Neural cell (in vitro differentiated cells): ENCODE results near the gene ETV6. TPM values are rescaled to one million over a fixed set of nuclear protein-coding genes. Genes with fewer than 3 reads are reported as not detected.

ENCODE experiments used
- H2AFZ ChIP-seq: fragments of 200-600, 300-800 bp; sonication (generic), shearing (Covaris generic); 2 replicates; pipeline ENCODE4 v1.6.0; 2014; ENCODE audit warnings: low read depth, mild to moderate bottlenecking, antibody characterized with exemption, low read length, moderate library complexity
- H3F3A ChIP-seq: fragments of 200-600 bp; shearing (Covaris generic); 2 replicates; pipeline ENCODE4 v1.6.1; 2016; ENCODE audit warnings: mild to moderate bottlenecking, moderate library complexity, mixed read lengths, antibody characterized with exemption, low read length; ENCODE audit not compliant: insufficient read depth, poor library complexity, severe bottlenecking
- H3K27ac ChIP-seq: fragments of 200-600, 300-800 bp; sonication (generic), shearing (Covaris generic); 2 replicates; pipeline ENCODE4 v1.5.1; 2014; ENCODE audit warnings: mild to moderate bottlenecking, low read length, moderate library complexity
- H3K27me3 ChIP-seq: fragments of 300-800, 200-600 bp; sonication (generic), shearing (Covaris generic); 2 replicates; pipeline ENCODE4 v1.6.0; 2014; ENCODE audit warnings: mild to moderate bottlenecking, low read depth, low read length, moderate library complexity; ENCODE audit not compliant: insufficient read depth
- H3K36me3 ChIP-seq: fragments of 300-800, 200-600 bp; sonication (generic), shearing (Covaris generic); 2 replicates; pipeline ENCODE4 v1.5.1; 2014; ENCODE audit warnings: mild to moderate bottlenecking, antibody characterized with exemption, low read length, moderate library complexity; ENCODE audit not compliant: insufficient read depth
- H3K4me2 ChIP-seq: fragments of 300-800, 200-600 bp; sonication (generic), shearing (Covaris generic); 2 replicates; pipeline ENCODE4 v1.6.0; 2014; ENCODE audit warnings: mild to moderate bottlenecking, low read length
- H3K4me3 ChIP-seq: fragments of 300-800, 200-600 bp; sonication (generic), shearing (Covaris generic); 2 replicates; pipeline ENCODE4 v1.5.1; 2014; ENCODE audit warnings: mild to moderate bottlenecking, low read length, moderate library complexity
- H3K79me2 ChIP-seq: fragments of 200-600 bp; shearing (Covaris generic); replicated peaks from 2 replicates; pipeline ENCODE4 v1.6.0; 2014; ENCODE audit warnings: mild to moderate bottlenecking, low read length, moderate library complexity; ENCODE audit not compliant: insufficient read depth
- H3K9ac ChIP-seq: fragments of 300-800, 200-600 bp; sonication (generic), shearing (Covaris generic); 2 replicates; pipeline ENCODE4 v1.6.1; 2016; ENCODE audit warnings: mild to moderate bottlenecking, low read length, mixed read lengths
- H3K9me2 ChIP-seq: fragments of 200-600 bp; shearing (Covaris generic); 2 replicates; pipeline ENCODE4 v1.6.1; 2016; ENCODE audit warnings: mild to moderate bottlenecking, low read length, mixed read lengths; ENCODE audit not compliant: insufficient read depth
- H3K9me3 ChIP-seq: fragments of 200-600, 300-800 bp; sonication (generic), shearing (Covaris generic); 2 replicates; pipeline ENCODE4 v1.6.1; 2016; ENCODE audit warnings: mild to moderate bottlenecking, mixed run types, low read length, moderate library complexity, mixed read lengths
- H4K20me1 ChIP-seq: fragments of 200-600 bp; shearing (Covaris generic); 2 replicates; pipeline ENCODE4 v1.6.1; 2016; ENCODE audit warnings: mild to moderate bottlenecking, mixed run types; ENCODE audit not compliant: insufficient read depth
- CTCF ChIP-seq: fragments of 450-650 bp; IDR thresholded peaks from 2 replicates; pipeline ENCODE4 v1.5.1; 2014; ENCODE audit warnings: antibody characterized with exemption, mild to moderate bottlenecking, moderate library complexity; ENCODE audit not compliant: poor library complexity, severe bottlenecking
- EP300 ChIP-seq: fragments of 450-650 bp; conservative IDR thresholded peaks from 2 replicates; pipeline ENCODE4 v1.6.1; 2014; ENCODE audit warnings: antibody characterized with exemption, mild to moderate bottlenecking, moderate library complexity; ENCODE audit not compliant: poor library complexity, severe bottlenecking
- MXI1 ChIP-seq: fragments of 450-650 bp; conservative IDR thresholded peaks from 2 replicates; pipeline ENCODE4 v1.6.1; 2014; ENCODE audit warnings: antibody characterized with exemption, mild to moderate bottlenecking; ENCODE audit not compliant: poor library complexity, severe bottlenecking
- REST ChIP-seq: IDR thresholded peaks from 2 replicates; pipeline ENCODE4 v1.6.1; 2012; ENCODE audit warnings: borderline replicate concordance
- polyA plus RNA-seq: library from polyadenylated mRNA; depleted of rRNA; stranded (reverse); fragments of >200 nt; gene quantifications from 2 replicates; pipeline ENCODE4 v1.2.3, GENCODE V29; 2014

The ETV6 gene
- polyA plus RNA-seq, 1 donor from 2014 or later, result 1.6 TPM

- no peaks in the 10 kb centered on the region for H3F3A ChIP-seq
- TF ChIP-seq EP300 (no peak), CTCF (no peak), MXI1 (no peak), REST (no peak)
- H2AFZ ChIP-seq, result no peak overlapping the region
- H3K36me3 ChIP-seq, result no peaks in the 10 kb centered on the region
- H3K4me3 ChIP-seq, result no peak overlapping the region
- H3K9me2 ChIP-seq, result no peaks in the 10 kb centered on the region
- H3K9me3 ChIP-seq, result no peaks in the 10 kb centered on the region
- H3K27ac ChIP-seq, result no peak overlapping the region
- H4K20me1 ChIP-seq, result no peaks in the 10 kb centered on the region
- H3K4me2 ChIP-seq, result no peak overlapping the region
- H3K9ac ChIP-seq, result no peak overlapping the region
- no peaks in the 10 kb centered on the region for H3K27me3 ChIP-seq
- H3K79me2 ChIP-seq, result no peaks in the 10 kb centered on the region
Observed at GRCh38 chr12:11805043-11805442, 155.6 kb downstream of the ETV6 start.

GRCh38 chr12:11805680-11806079 is 156.2 kb downstream of the ETV6 start:
- Histone ChIP-seq H3K9ac (no peak overlapping the region), H3K27me3 (no peaks in the 10 kb centered on the region)

More at GRCh38 chr12:11805680-11806079, 156.2 kb downstream of the ETV6 start:
- Histone ChIP-seq H3K4me3 (no peak overlapping the region), H2AFZ (no peak overlapping the region), H3K4me2 (no peak overlapping the region), H4K20me1 (no peaks in the 10 kb centered on the region), H3F3A (no peaks in the 10 kb centered on the region), H3K9me2 (no peaks in the 10 kb centered on the region), H3K27ac (no peak overlapping the region), H3K9me3 (no peaks in the 10 kb centered on the region), H3K36me3 (no peaks in the 10 kb centered on the region), H3K79me2 (no peaks in the 10 kb centered on the region)
- TF ChIP-seq CTCF, result no peak
